ENCODE data around the gene ASPRV1. TPM values are rescaled to one million over a fixed set of nuclear protein-coding genes. Genes with fewer than 3 reads are reported as not detected.
A peak's percentile ranks its signal among the peaks of the same experiment; 100 is the strongest.

ASPRV1 gene
- polyA plus RNA-seq, 2 of the 4 experiments (the other 2 are of a cell fraction), result 0.36 TPM

DNA sequence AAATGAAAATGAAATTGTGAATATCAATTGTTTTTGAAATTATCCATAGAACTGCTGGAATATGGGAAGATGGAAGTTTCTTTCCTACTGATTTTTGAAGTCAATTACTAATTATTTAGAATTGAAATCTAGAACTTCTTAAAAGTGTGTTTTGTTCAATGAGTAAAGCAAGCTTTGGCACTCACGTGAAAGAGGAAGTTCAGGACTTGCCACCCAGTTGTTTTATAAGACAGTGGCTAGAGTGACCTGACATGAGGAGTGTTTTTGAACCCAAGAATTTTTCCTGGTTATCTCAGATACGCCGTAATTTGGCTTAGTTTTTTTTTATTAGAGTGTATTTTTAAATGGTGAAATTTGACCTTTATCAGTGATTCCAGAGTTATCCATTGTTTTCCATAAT lies 43.0 kb downstream of the ASPRV1 start:
- Histone ChIP-seq H3K9me3 (no peaks in the 10 kb centered on the region), H3K4me2 (peak overlapping the region; percentile 24; the same call in 2 of the 3 replicates), H3K4me3 (no peak overlapping the region), H3K27ac (no peak overlapping the region; a peak in 1 of 6 replicates), H3K4me1 (peaks cover 15% of the 10 kb centered on the region; the same call in 2 of the 3 replicates)
- ChIA-PET CTCF (interaction anchor here (1.0 to 1.8 kb wide), 3 partner anchors 151 to 168 kb away, joined by 3 to 5 read pairs (median 3); no protein-coding TSS in a partner anchor), POLR2A (interaction anchor here (0.6 kb wide), 1 partner anchor 375 kb away, joined by 3 read pairs; the partner anchor contains the start of gene SNRPG)
- WGBS (ENCODE audit: missing lambda C conversion rate), result 57% methylated on average over 3 of the region's 3 CpGs
- ATAC-seq, result no peak
- no peak for TF ChIP-seq RCOR1 (IDR thresholded peaks at IDR 0.05; ENCODE audit: low read depth, low read length)
- TF ChIP-seq RFX5 (IDR thresholded peaks at IDR 0.05), result no peak
- no peak for TF ChIP-seq HOXB5 (CRISPR knock-in tag; IDR thresholded peaks at IDR 0.05)
- TF ChIP-seq HDAC2 (IDR thresholded peaks at IDR 0.05), result no peak
- no peak for TF ChIP-seq CEBPB (IDR thresholded peaks at IDR 0.05)
- TF ChIP-seq TP53 (CRISPR knock-in tag; IDR thresholded peaks at IDR 0.05), result no peak
- TF ChIP-seq ZSCAN20 (CRISPR knock-in tag; IDR thresholded peaks at IDR 0.05), result no peak
- no peak for TF ChIP-seq EHF (CRISPR knock-in tag; IDR thresholded peaks at IDR 0.05)
- TF ChIP-seq, protein P1, sequence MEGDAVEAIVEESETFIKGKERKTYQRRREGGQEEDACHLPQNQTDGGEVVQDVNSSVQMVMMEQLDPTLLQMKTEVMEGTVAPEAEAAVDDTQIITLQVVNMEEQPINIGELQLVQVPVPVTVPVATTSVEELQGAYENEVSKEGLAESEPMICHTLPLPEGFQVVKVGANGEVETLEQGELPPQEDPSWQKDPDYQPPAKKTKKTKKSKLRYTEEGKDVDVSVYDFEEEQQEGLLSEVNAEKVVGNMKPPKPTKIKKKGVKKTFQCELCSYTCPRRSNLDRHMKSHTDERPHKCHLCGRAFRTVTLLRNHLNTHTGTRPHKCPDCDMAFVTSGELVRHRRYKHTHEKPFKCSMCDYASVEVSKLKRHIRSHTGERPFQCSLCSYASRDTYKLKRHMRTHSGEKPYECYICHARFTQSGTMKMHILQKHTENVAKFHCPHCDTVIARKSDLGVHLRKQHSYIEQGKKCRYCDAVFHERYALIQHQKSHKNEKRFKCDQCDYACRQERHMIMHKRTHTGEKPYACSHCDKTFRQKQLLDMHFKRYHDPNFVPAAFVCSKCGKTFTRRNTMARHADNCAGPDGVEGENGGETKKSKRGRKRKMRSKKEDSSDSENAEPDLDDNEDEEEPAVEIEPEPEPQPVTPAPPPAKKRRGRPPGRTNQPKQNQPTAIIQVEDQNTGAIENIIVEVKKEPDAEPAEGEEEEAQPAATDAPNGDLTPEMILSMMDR (IDR thresholded peaks at IDR 0.05), result no peak
- no peak for TF ChIP-seq GATA3 (IDR thresholded peaks at IDR 0.05; ENCODE audit: borderline replicate concordance)
- no peak for TF ChIP-seq KDM5A (IDR thresholded peaks at IDR 0.05)
- no peak for TF ChIP-seq MAZ (IDR thresholded peaks at IDR 0.05; ENCODE audit: borderline replicate concordance, low read depth, low read length)
- TF ChIP-seq CBX2 (IDR thresholded peaks at IDR 0.05; ENCODE audit: borderline replicate concordance, low read depth), result no peak
- no peak for TF ChIP-seq FOSL2 (IDR thresholded peaks at IDR 0.05)
- TF ChIP-seq FOSL2 (CRISPR knock-in tag; IDR thresholded peaks at IDR 0.05), result no peak
- TF ChIP-seq USF2 (IDR thresholded peaks at IDR 0.05), result no peak
- TF ChIP-seq MAFK (IDR thresholded peaks at IDR 0.05; ENCODE audit: partially characterized antibody), result no peak
- no peak for TF ChIP-seq EP300 (IDR thresholded peaks at IDR 0.05)
- TF ChIP-seq ZNF302 (CRISPR knock-in tag; IDR thresholded peaks at IDR 0.05), result no peak
- no peak for TF ChIP-seq JUNB (IDR thresholded peaks at IDR 0.05)
- no peak for FAIRE-seq
- DNase-seq (ENCODE audit: low read depth in 1 of 2, low spot score in 1 of 2), result no peak

- peak overlapping the region in 1 of 2 experiments; percentile 50; a peak in 1 of 6 replicates for H3K27ac ChIP-seq
- WGBS (ENCODE audit: missing lambda C conversion rate), result 40% methylated on average over 3 of the region's 3 CpGs
- TF ChIP-seq ZFP36 (IDR thresholded peaks at IDR 0.05; ENCODE audit: borderline replicate concordance, partially characterized antibody) (no peak), FOSL2 (IDR thresholded peaks at IDR 0.05) (no peak), FOSL2 (CRISPR knock-in tag; IDR thresholded peaks at IDR 0.05) (0 out of 2 replicates have a peak, but pooled peaks have one; percentile 39), KDM5A (IDR thresholded peaks at IDR 0.05) (no peak)
- DNase-seq (ENCODE audit: low read depth in 1 of 2, low spot score in 1 of 2) (peak in 1 of 2 experiments; percentile 45), FAIRE-seq (no peak), ATAC-seq (no peak)
- peak overlapping the region; percentile 24; the same call in 2 of the 3 replicates for H3K4me2 ChIP-seq
- no peaks in the 10 kb centered on the region for H3K9me3 ChIP-seq
- peaks cover 17% of the 10 kb centered on the region; the same call in 2 of the 3 replicates for H3K4me1 ChIP-seq
- CTCF ChIA-PET, result interaction anchor here (1.0 to 1.8 kb wide), 3 partner anchors 152 to 168 kb away, joined by 3 to 5 read pairs (median 3); no protein-coding TSS in a partner anchor
- POLR2A ChIA-PET, result interaction anchor here (0.6 to 1.0 kb wide), 2 partner anchors 273 to 376 kb away, joined by 3 read pairs; partner anchors contain the start of genes C2orf42 and SNRPG
- H3K4me3 ChIP-seq, result no peak overlapping the region
Measured at GRCh38 chr2:69917852-69918251, 43.6 kb downstream of the ASPRV1 start.

GRCh38 chr2:69916106-69916505 lies 45.3 kb downstream of the ASPRV1 start:
- no peak for FAIRE-seq
- Histone ChIP-seq H3K27ac (no peak overlapping the region), H3K4me3 (peak overlapping the region; percentile 73), H3K9me3 (no peaks in the 10 kb centered on the region), H3K4me2 (peak overlapping the region; percentile 89), H3K4me1 (peaks cover 17% of the 10 kb centered on the region; the same call in 2 of the 3 replicates)
- POLR2A ChIA-PET, result interaction anchor here (0.6 to 4.1 kb wide), 5 partner anchors 18 to 342 kb away, joined by 3 to 87 read pairs (median 4); partner anchors contain the start of gene PCYOX1
- whole genome bisulfite sequencing (ENCODE audit: missing lambda C conversion rate), result 50% methylated on average over 2 of the region's 2 CpGs
- ATAC-seq, result no peak
- no peak for DNase-seq (ENCODE audit: low read depth in 1 of 2, low spot score in 1 of 2)
- TF ChIP-seq ZFP36 (IDR thresholded peaks at IDR 0.05; ENCODE audit: borderline replicate concordance, partially characterized antibody) (no peak), NFE2L2 (conservative IDR thresholded peaks at IDR 0.05; ENCODE audit: low read length) (no peak), CEBPB (IDR thresholded peaks at IDR 0.05) (no peak), FOXS1 (CRISPR knock-in tag; IDR thresholded peaks at IDR 0.05) (no peak), EHF (CRISPR knock-in tag; IDR thresholded peaks at IDR 0.05) (no peak), HOXB5 (CRISPR knock-in tag; IDR thresholded peaks at IDR 0.05) (no peak), HOXB13 (CRISPR knock-in tag; IDR thresholded peaks at IDR 0.05; ENCODE audit: low read depth) (no peak), HDAC2 (IDR thresholded peaks at IDR 0.05) (no peak), HEYL (CRISPR knock-in tag; IDR thresholded peaks at IDR 0.05) (no peak), RFX5 (IDR thresholded peaks at IDR 0.05) (no peak), ZNF302 (CRISPR knock-in tag; IDR thresholded peaks at IDR 0.05) (no peak), PBX3 (IDR thresholded peaks at IDR 0.05) (no peak), NR3C1 (IDR thresholded peaks at IDR 0.05) (no peak), RNF2 (IDR thresholded peaks at IDR 0.05; ENCODE audit: borderline replicate concordance, low read depth) (no peak), CHD4 (IDR thresholded peaks at IDR 0.05; ENCODE audit: borderline replicate concordance) (no peak), JUNB (IDR thresholded peaks at IDR 0.05) (no peak), BHLHE40 (IDR thresholded peaks at IDR 0.05; ENCODE audit: low read depth, low read length) (no peak), MAZ (IDR thresholded peaks at IDR 0.05; ENCODE audit: borderline replicate concordance, low read depth, low read length) (no peak)
- TF ChIP-seq, protein P2, sequence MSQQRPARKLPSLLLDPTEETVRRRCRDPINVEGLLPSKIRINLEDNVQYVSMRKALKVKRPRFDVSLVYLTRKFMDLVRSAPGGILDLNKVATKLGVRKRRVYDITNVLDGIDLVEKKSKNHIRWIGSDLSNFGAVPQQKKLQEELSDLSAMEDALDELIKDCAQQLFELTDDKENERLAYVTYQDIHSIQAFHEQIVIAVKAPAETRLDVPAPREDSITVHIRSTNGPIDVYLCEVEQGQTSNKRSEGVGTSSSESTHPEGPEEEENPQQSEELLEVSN (IDR thresholded peaks at IDR 0.05; ENCODE audit: borderline replicate concordance, low read depth), result no peak
- CTCF ChIA-PET, result interaction anchor here (0.6 to 7.2 kb wide), 6 partner anchors 31 to 292 kb away, joined by 3 to 161 read pairs (median 4); no protein-coding TSS in a partner anchor
